HG03135 (cell line): ENCODE results near the gene TCERG1L.
"Not testable (repeated sequence)": the region's sequence is repeated elsewhere in the genome, so short reads cannot be mapped to it uniquely, and the experiment has no call there.

Source experiments
- ATAC-seq: cut with Tn5 transposase; IDR thresholded peaks from one replicate; pipeline ENCODE4 v1.9.1; 2021; ENCODE audit warnings: mild to moderate bottlenecking, moderate library complexity; ENCODE audit not compliant: unreplicated experiment

Gene TCERG1L, protein sequence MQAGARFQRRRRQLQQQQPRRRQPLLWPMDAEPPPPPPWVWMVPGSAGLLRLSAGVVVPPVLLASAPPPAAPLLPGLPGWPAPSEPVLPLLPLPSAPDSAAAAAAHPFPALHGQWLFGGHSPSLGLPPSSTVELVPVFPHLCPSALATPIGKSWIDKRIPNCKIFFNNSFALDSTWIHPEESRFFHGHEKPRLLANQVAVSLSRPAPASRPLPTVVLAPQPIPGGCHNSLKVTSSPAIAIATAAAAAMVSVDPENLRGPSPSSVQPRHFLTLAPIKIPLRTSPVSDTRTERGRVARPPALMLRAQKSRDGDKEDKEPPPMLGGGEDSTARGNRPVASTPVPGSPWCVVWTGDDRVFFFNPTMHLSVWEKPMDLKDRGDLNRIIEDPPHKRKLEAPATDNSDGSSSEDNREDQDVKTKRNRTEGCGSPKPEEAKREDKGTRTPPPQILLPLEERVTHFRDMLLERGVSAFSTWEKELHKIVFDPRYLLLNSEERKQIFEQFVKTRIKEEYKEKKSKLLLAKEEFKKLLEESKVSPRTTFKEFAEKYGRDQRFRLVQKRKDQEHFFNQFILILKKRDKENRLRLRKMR

GRCh38 chr10:131311661-131312477 lies at the start of gene TCERG1L:
TCERG1L (minus strand) TSS chr10:131311721; CDS start chr10:131311635, 86 bp downstream.
- no peak for ATAC-seq

DNA sequence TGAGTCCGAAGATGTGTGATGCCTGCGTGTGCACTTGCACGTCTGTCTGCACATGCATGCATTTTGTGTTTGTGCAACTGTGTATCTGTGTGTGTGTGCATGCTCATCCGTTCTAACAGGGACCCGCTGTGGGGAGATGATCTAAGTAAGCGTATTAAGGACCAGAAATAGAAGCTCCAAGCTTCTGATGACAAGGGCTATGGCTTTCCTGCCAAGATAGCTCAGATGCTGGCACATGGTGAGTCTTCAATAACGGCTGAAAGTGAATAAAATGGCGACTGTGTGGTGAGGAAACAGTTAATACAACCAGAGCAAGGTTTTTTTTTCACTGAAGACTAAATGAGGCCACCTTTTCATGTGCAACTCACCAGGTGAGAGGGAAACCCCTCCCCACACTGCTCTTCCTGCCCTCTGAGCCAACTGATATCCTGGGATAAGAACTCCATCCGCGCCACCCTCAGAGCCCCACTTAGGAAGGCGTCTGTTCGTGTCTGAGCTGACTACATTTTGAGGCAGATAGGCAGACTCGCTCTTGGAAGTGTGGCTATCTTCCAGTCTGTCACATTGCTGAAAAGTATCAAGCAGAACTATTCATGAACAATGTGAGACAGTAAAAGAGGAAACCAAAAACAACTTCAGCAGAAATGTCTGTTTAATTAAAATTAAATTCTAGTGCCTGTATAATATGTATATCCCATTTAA lies 47.4 kb upstream of the TCERG1L start:
- no peak for ATAC-seq

GRCh38 chr10:131356442-131356841 lies 44.9 kb upstream of the TCERG1L start:
- no peak for ATAC-seq

DNA sequence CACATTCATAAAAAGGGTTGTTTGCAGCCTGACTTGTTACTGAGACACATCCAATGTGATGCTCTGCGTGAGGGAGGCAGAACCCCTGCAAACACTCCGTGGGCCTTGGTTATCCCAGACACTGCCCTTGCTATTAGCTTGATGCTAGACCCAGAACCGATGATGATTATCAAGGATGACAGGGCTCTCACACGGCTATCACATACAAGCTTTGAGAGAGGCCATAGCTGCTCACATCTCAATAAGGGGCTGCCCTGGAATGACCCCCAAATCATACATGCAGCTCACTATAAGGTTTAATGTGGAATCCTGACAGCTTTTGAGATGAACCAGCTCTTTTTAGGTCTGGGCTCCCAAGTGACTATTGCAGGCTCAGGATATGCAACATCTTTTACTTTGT lies 44.4 kb upstream of the TCERG1L start:
- ATAC-seq, result no peak

DNA sequence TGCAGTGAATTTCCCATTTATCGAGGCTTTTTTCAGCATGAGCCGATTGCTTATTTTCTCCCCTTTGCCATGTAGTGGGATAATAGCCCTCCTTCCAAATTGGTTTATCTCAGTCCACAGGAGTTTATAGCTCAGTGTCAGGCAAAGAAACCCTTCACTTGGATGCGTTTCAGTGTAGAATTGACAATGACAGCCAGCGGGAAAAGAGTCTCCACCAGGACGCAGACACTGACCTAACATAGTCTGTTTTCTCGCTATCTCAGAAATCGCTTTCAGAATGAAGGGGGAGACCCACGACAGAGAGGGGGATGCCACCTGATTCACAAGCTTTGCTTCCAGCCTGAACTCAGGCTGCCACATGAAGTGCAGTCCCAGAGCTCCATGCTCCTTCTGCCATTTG lies 43.5 kb upstream of the TCERG1L start:
- no peak for ATAC-seq

DNA sequence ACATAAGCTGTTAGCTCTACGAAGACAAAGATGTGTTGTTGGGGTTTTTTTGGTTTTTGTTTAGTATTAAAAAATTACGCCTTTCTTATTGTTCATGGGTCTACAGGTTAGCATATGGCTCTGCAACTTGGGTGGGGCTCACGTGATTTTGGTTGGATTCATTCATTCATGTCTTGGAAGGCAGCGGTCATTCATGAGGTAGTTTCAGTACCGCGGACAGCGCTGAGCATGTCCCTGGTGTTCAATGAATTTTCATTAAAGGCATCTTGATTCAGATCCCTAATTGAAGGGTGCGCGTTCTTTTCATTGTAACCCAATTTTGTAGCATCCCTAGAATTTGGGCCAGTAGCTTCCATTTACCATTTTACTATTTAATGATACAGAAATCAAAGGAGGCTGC lies 42.9 kb upstream of the TCERG1L start:
- ATAC-seq, result no peak

DNA sequence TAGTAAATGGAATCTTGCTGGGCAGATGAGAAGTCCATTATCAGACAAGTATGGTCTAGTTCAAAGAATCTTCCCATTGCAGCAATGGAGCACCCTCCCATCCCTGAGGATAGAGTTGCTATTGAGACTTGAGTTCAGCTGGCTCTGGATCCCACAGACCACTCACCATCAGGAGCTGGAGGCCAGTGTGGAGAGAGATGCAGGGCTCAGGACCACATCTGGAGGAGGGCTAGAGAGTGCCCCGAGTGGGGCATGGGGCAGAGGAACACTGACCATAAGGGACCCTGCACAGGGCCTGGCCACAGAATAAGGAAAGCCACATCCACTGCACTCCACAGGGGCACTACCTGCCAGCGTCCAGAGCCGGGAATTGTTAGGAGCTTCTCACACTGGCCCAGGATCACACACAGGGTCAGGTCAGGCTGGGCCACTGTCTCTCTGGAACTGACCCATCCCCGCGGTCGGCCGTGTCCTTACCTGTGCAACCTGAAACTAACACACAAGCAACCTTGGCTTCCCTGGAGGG lies 41.3 kb upstream of the TCERG1L start:
- no peak for ATAC-seq

GRCh38 chr10:131350660-131351059 lies 39.1 kb upstream of the TCERG1L start:
- no peak for ATAC-seq

- no peak for ATAC-seq
These were observed 38.7 kb upstream of the TCERG1L start for GRCh38 chr10:131350245-131350644.

- ATAC-seq, result no peak
These were observed 34.9 kb upstream of the TCERG1L start for GRCh38 chr10:131346456-131346855.

- no peak for ATAC-seq
These were observed 34.2 kb upstream of the TCERG1L start for GRCh38 chr10:131345691-131346090.

GRCh38 chr10:131344747-131345146 lies 33.2 kb upstream of the TCERG1L start:
- ATAC-seq, result no peak

DNA sequence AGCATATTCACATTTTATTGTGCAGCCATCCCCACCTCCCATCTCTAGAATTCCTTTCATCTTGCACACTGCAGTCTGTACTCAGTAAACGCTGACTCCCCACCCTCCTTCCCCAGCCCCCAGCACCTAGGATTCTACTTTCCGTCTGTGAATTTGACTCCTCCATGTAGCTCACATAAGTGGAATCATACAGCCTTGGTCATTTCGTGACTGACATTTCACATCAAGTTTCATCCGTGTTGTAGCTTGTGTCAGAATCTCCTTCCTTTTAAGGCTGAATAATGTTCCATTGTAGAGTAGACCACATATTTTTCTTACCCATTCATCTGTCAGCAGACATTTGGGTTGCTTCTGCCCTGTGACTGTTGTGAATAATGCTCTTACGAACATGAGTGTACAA lies 26.2 kb upstream of the TCERG1L start:
- ATAC-seq, result no peak

- ATAC-seq, result no peak
These were observed 21.3 kb upstream of the TCERG1L start for GRCh38 chr10:131332821-131333220.

- no peak for ATAC-seq
These were observed 12.4 kb upstream of the TCERG1L start for GRCh38 chr10:131323880-131324279.

DNA sequence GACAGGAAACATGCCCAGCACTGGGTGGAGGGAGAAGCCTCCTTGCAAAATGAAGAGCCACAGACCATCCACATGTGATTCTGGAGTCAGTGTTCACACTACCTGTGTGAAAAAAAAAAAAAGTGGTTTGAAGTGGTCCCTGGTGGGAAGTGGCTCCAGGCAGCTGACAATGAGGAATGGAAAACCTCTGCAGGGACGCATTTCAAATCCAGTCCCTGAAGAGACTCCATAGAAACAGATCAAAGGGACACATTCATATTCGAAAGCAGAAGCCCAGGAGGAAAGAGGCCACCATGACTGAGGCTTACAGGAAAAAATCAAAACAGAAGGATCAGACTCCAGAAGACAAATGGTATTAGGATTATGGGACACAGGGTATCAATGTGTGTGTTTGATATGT lies 11.5 kb upstream of the TCERG1L start:
- ATAC-seq, result no peak

DNA sequence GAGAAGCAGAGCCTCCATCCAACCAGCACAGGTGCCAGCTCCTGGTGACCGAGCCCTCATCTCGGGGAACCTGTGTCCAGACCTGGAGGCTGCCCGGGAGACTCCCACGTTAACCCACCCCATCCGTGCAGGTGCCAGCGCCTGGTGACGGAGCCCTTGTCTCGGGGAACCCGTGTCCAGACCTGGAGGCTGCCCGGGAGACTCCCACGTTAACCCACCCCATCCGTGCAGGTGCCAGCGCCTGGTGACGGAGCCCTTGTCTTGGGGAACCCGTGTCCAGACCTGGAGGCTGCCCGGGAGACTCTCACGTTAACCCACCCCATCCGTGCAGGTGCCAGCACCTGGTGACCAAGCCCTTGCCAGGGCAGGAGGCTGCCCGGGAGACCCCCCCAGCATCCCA lies 11.1 kb upstream of the TCERG1L start:
- ATAC-seq, result not testable (repeated sequence)

DNA sequence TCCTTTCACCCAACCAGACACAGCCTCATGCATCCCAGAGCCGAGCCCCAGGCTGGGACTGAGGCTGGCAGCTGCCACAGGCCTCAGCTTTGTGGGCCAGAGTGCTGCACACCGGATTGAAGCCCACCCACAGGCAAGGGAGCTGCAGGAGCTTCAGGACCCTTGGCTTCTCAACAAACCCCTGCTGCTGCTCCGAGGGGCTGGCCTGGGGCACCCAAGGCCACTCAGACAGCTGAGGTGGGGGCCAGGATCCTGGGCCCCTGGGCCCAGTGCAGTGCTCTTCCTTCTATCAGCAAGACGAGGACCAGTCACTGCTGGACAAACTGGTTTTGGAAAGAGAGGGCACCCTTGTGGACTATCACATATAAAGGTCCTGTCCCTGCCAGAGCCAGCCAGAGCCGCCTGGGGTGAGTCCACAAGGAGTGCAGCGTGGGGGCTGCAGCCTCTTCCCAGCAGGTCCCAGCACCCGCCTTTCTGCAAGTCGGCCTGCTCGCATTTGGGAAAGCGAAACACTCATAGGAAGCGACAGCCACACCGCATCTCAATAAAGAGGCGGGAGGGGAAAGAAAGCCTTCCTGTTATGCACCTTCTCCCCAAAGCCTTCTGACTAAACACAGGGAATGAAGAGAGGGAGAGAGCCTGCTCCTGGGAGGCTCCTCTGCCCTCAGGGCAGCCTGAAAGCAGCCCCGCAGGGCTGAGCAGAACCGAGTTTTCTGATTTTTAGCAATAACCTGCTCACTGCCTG lies 9.5 kb upstream of the TCERG1L start:
- ATAC-seq, result no peak

DNA sequence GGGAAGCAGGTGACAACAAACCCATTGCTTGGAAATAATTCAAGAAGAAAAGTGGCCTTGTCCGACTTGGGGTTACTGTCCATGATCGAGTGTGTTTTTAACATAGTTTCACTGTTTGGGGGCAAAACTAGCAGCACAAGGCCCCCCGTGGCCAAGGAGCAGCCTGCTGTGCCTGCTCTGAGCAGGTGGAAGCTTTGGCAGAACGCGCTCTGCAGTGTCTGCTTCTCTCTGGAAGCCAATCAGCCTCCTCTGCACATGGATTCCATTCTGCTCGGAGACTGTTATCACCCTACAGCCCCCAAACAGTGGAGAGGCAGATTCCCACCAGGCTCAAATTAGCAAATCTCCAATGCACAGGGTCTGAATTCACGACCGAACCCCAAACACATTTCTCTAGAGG lies 7.3 kb upstream of the TCERG1L start:
- no peak for ATAC-seq

- no peak for ATAC-seq
These were observed 6.8 kb upstream of the TCERG1L start for GRCh38 chr10:131318291-131318690.
